Activated CD8-positive, alpha-beta memory T cell treated with anti-CD3 and anti-CD28 coated beads, Interleukin-2, amount 50 U/mL, for 24 hours (primary cell): ENCODE measurements around the gene PDZD4.
A peak's percentile ranks its signal among the peaks of the same experiment; 100 is the strongest.

Experiments
- DNase-seq: peaks from one replicate; pipeline ENCODE4 v3.0.0-alpha.2; 2020; ENCODE audit errors: extremely low read depth

PDZD4 gene

DNA sequence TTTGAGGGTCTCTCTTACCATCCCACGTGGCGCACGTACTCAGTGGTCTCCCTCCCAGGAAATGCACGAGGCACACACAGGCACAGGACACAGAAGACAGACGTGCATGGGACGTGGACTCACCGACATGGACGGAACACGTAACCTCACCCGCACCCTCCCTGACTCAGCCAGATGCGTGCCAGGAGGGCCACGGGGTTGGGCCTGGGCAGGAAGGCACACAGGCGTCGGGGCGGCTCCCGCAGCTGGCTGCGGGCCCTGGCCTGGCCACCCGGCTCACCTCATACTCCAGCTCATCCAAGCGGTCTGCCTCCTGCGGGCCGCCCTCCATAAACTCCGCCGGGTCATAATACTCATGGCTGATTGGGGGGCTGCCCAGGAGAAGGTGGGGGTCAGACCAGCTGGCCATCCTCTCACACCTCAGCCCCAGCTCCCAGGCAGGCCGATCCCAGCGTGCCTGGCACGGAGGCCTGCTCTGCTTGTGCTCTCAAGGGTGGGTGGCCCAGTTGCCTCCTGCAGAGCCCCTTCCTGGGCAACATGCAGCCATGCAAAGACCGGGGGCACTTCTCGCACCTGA, 23.3 kb downstream of the PDZD4 start:
- DNase-seq: no peak

DNA sequence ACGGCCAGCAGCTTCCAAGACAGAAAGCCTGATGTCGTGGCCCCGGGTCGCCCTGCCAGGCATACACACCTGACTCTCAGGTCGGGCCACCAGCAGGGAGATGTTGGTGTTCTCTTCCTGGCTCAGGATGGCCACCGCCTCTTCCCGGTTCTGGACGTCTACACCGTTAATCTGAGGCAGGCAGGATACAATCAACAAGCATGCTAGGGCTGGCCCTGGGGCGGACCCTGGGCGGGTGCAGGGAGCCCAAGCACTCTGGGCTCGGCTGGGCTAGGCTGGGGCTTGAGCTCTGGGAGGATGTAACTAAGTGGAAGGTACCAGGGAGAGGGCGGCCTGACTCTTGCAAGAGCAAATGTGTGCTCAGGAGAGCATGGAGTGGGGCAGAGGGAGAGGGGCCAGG, 24.9 kb downstream of the PDZD4 start:
- DNase-seq: no peak

- no peak for DNase-seq
Measured at GRCh38 chrX:153804621-153805020, 25.7 kb downstream of the PDZD4 start.

- no peak for DNase-seq
Measured at GRCh38 chrX:153804100-153804595, 26.2 kb downstream of the PDZD4 start.

GRCh38 chrX:153803211-153804099, 26.9 kb downstream of the PDZD4 start:
- DNase-seq: no peak

GRCh38 chrX:153802513-153803045, 27.8 kb downstream of the PDZD4 start:
- no peak for DNase-seq

DNA sequence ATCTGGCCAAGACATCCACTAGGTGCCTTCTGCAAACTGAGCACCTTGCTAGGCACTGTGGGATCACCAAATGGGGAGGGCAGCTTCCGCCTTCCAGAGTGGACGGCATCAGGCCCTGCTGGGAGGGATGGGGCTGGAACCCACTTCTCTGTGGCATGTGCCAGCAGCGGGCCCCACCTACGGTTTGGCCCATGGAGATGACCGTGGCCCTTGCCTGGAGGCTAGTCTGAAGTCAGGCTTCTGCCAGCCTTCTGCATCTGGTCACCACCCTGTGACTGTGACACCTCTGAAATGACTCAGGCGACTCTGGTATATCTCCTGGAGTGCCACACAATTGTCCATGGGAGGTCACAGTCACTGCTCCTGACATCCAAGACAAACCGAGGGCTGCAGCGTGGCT, 28.7 kb downstream of the PDZD4 start:
- no peak for DNase-seq

GRCh38 chrX:153800746-153801145, 29.6 kb downstream of the PDZD4 start:
- no peak for DNase-seq

GRCh38 chrX:153800177-153800722, 30.1 kb downstream of the PDZD4 start:
- DNase-seq: no peak

DNA sequence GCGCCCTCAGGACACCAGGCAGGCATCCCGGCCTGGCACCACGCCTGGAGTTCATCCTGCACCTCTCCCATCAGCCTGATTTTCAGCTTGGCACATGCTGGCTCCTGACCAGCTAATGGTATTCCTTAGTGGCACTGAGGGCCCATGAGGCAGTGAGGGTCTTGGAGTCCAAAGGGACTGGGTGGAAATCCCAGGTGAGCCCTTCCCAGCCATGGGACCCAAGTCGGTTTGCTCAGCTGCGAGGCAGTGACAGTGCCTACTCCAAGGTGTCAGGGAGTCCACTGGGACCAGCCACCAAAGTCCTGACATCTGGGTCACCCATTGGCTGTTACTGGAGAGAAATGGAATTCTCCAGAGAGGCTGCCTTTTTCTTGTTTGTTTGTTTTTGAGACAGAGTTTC, 31.0 kb downstream of the PDZD4 start:
- no peak for DNase-seq

GRCh38 chrX:153797415-153798015, 32.8 kb downstream of the PDZD4 start:
- no peak for DNase-seq

DNA sequence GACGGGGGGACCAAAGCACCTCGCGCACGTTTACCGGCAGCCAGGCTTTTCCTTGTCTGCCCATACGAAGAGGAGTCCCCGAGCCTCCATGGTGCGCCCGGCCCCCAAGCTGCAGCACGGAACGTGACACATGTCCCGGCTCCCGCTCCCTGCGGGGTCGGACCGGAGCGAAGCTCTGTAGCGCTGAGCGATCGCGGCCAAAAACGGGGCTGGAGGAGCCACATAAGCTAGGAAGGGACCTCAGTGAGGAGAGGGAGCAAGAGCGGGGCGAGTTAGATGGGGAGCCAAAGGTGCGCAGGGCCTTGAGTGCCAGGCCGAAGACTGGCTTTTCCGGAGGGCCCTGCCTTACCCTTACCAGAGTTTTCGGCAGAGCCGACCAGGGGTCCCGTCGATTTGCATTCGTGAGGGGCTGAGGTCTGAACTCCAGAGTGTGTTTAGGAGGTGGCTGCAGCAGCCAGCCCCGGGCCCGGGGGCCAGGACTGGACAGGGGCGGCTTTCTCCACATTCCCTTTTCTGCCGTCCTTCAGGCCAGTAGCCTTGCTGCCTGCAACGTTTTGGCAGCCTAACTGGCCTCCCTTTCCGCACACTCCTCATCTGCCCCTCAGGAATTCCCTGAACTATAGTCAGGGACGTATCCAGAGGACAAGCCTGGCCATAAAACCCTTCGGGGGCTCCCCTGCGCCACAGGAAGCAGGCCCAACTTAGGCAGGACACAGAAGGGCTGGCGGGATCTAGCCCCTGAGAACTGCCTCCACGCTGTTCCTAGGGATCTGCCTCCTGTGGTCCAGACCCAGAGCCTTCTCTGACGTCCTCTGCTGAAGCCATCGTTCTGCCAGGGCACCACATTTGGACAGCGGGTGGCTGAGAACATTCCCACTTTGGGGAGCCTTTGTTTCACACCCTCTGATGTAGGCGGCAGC, 35.2 kb downstream of the PDZD4 start:
- no peak for DNase-seq

- DNase-seq: peak; percentile 70
Measured at GRCh38 chrX:153794018-153794896, 36.1 kb downstream of the PDZD4 start, which contains the start of the genes IDH3G and SSR4. IDH3G (minus strand) TSS chrX:153794375; CDS start chrX:153794326, 49 bp downstream. SSR4 (plus strand) TSS chrX:153794668; CDS start chrX:153794688, 20 bp downstream.

- no peak for DNase-seq
Measured at GRCh38 chrX:153793291-153793690, 37.1 kb downstream of the PDZD4 start.

DNA sequence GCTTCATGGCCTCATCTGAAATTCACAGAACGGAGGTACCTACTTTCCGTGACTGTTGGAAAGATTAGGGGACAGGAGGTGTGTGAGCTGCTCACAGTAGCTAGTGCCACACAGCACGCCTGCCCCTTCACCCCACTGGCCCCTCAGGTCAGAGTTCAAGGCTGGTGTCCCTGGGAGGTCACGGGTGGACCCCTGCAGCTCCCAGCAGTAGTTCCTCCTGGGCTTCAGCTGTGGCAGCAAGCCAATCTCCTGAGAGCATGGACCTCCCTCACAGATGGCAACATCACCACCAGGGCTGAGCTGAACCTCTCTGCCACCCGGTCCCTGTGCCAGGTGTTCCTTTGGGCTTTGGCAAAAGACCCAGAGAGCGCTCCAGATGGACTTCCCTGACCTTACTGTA, 38.0 kb downstream of the PDZD4 start:
- DNase-seq: no peak

DNA sequence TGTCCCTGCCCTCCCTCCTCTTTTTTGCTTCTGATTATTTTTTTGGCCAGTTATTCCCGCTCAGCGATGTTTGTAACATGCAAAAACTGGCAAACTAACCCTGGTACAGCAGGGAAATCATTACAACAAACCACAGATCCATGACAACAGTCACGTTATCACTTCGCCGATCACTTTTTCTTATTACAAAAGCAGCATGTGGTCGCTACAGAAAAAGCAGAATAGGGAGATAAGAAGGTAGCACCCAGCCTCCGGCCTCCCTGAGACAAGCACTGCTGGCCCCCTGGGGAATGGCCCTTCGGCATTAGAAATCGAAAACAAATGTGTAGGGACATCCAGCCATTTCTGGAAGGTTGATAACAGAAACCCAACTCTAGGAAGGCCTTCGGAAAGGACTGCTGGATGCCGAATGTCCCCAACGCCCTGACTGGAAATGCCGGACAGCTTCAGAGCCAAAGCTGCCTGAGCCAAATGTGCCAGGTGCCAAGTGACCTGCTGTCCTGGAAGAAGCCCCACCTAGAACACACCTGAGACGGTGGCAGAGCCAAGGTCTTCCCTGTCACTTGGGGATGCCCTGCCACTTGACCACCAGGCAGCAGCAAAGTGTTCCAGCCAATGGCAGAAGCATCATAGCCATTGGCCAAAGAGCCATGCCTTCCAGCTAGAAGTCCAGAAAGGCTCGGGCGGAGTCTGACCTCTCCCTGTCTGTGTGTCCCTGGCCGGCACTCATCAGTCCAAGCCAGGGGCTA, 39.1 kb downstream of the PDZD4 start:
- DNase-seq: no peak

- DNase-seq: no peak
Measured at GRCh38 chrX:153789654-153790053, 40.7 kb downstream of the PDZD4 start.

GRCh38 chrX:153786669-153787068, 43.7 kb downstream of the PDZD4 start:
- no peak for DNase-seq

GRCh38 chrX:153784325-153784967, 45.9 kb downstream of the PDZD4 start:
- DNase-seq: no peak
